ENCODE measurements around the gene SNX24. TPM values are rescaled to one million over a fixed set of nuclear protein-coding genes. Genes with fewer than 3 reads are reported as not detected.

The SNX24 gene
- total RNA-seq, 2 donors from 2014 or later: 15.6 to 34.2 TPM

GRCh38 chr5:122915717-122916461 lies 70.5 kb downstream of the SNX24 start:
- Histone ChIP-seq H3K27me3 (replicated peaks; ENCODE audit: insufficient read depth) (no peaks in the 10 kb centered on the region), H3K27ac (no peak overlapping the region), H3K36me3 (no peaks in the 10 kb centered on the region), H3K9me3 (no peaks in the 10 kb centered on the region), H3K4me3 (no peak overlapping the region), H3K4me1 (ENCODE audit: control insufficient read depth in 1 of 2, low read depth in 2 of 2) (peaks cover 4 to 6% of the 10 kb centered on the region in 2 donors)
- TF ChIP-seq CTCF (IDR thresholded peaks at IDR 0.05): no peak
- no peak for DNase-seq (ENCODE audit: low spot score)
- no peak for ATAC-seq (ENCODE audit: insufficient number of reproducible peaks, low FRiP score, low read depth)

DNA sequence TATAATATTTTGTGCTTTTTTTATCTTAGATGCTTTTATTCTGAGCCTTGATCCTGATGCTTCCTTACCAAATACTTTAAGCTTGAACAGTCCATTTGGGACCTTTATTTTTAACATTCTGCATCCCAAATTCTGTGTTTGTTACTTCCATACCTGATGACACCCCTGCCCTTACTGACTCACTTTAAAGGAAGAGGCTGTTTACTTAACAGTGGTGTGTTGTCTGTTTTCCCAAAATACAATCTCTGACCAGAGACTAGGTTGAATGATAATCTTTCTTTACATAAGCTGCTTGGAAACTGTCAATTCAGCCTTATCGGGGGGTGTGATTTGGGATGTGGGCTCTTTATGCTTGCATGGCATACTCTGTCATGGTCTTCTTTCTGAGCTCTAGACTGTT lies 71.1 kb downstream of the SNX24 start:
- no peaks in the 10 kb centered on the region for H3K27me3 ChIP-seq (replicated peaks; ENCODE audit: insufficient read depth)
- no peak for TF ChIP-seq CTCF (IDR thresholded peaks at IDR 0.05)
- H3K36me3 ChIP-seq: no peaks in the 10 kb centered on the region
- no peaks in the 10 kb centered on the region for H3K9me3 ChIP-seq
- H3K27ac ChIP-seq: no peak overlapping the region
- DNase-seq (ENCODE audit: low spot score) (no peak), ATAC-seq (ENCODE audit: insufficient number of reproducible peaks, low FRiP score, low read depth) (no peak)
- peaks cover 4 to 6% of the 10 kb centered on the region in 2 donors for H3K4me1 ChIP-seq (ENCODE audit: control insufficient read depth in 1 of 2, low read depth in 2 of 2)
- H3K4me3 ChIP-seq: no peak overlapping the region

DNA sequence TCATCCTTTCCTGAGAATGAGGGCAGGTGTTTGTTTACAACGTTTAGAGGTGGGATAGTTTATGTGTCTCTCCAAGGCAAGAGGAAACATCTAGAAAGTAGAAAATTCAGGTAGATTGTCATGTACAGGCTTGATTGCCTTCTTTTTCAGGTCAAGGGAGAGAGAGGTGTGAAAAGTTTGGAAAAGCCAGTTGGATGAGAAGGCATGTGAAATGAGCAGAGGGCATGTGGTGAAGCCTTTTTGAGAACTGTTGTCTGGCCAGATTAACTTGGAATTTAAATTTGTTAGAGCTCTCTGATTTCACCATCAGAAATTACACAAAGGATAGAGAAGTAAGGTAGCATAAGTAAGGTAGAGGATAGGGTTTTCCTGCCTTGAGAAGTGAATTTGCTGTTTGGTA lies 74.6 kb downstream of the SNX24 start:
- no peaks in the 10 kb centered on the region for H3K9me3 ChIP-seq
- DNase-seq (ENCODE audit: low spot score) (no peak), ATAC-seq (ENCODE audit: insufficient number of reproducible peaks, low FRiP score, low read depth) (no peak)
- peaks cover 4 to 6% of the 10 kb centered on the region in 2 donors for H3K4me1 ChIP-seq (ENCODE audit: control insufficient read depth in 1 of 2, low read depth in 2 of 2)
- H3K36me3 ChIP-seq: no peaks in the 10 kb centered on the region
- no peak for TF ChIP-seq CTCF (IDR thresholded peaks at IDR 0.05)
- no peaks in the 10 kb centered on the region for H3K27me3 ChIP-seq (replicated peaks; ENCODE audit: insufficient read depth)
- no peak overlapping the region for H3K27ac ChIP-seq
- no peak overlapping the region for H3K4me3 ChIP-seq

DNA sequence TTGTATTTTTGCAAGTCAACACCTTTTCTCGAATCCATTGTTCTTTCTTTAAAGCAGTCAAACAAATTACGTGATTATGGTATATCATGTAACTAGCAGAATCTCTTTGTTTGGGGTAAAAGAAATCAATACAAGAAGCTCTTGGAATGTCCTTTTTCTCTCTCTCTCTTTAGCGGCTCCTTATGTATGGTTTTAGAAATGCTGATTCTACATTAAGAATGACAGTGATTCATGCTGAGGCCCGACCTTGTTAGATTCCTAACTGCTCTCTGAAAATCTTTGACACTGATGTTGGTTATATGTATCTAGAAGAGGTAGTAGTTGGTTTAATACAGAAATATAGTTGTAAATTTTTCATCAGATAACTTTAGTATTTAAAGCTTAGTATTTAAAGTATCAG lies 76.4 kb downstream of the SNX24 start:
- no peaks in the 10 kb centered on the region for H3K27me3 ChIP-seq (replicated peaks; ENCODE audit: insufficient read depth)
- ATAC-seq (ENCODE audit: insufficient number of reproducible peaks, low FRiP score, low read depth) (no peak), DNase-seq (ENCODE audit: low spot score) (no peak)
- H3K36me3 ChIP-seq: no peaks in the 10 kb centered on the region
- H3K4me3 ChIP-seq: no peak overlapping the region
- no peak for TF ChIP-seq CTCF (IDR thresholded peaks at IDR 0.05)
- no peaks in the 10 kb centered on the region for H3K4me1 ChIP-seq (ENCODE audit: control insufficient read depth in 1 of 2, low read depth in 2 of 2)
- H3K27ac ChIP-seq: no peak overlapping the region
- H3K9me3 ChIP-seq: no peaks in the 10 kb centered on the region

GRCh38 chr5:122924203-122924602 lies 78.8 kb downstream of the SNX24 start:
- Histone ChIP-seq H3K4me3 (no peak overlapping the region), H3K4me1 (ENCODE audit: control insufficient read depth in 1 of 2, low read depth in 2 of 2) (no peaks in the 10 kb centered on the region), H3K36me3 (no peaks in the 10 kb centered on the region), H3K27ac (no peak overlapping the region), H3K27me3 (replicated peaks; ENCODE audit: insufficient read depth) (no peaks in the 10 kb centered on the region), H3K9me3 (no peaks in the 10 kb centered on the region)
- DNase-seq (ENCODE audit: low spot score) (no peak), ATAC-seq (ENCODE audit: insufficient number of reproducible peaks, low FRiP score, low read depth) (no peak)
- TF ChIP-seq CTCF (IDR thresholded peaks at IDR 0.05): no peak

All from thoracic aorta (tissue), 2 donors.